Lower leg skin (tissue), 4 donors: Measurements from ENCODE around the gene RAPGEF2. TPM values are rescaled to one million over a fixed set of nuclear protein-coding genes. Genes with fewer than 3 reads are reported as not detected.
"Not testable (repeated sequence)": the region's sequence is repeated elsewhere in the genome, so short reads cannot be mapped to it uniquely, and the experiment has no call there.

Experiments used
- DNase-seq, 2 donors: peaks; one replicate each; pipeline ENCODE4 v3.0.0-alpha.2; 2019; ENCODE audit warnings: low spot score in 2 of 2
- H3K4me3 ChIP-seq: fragments of 200-600 bp; sonication (generic); 2 replicates; pipeline ENCODE4 v1.5.1; 2017; ENCODE audit warnings: mild to moderate bottlenecking, low read depth; ENCODE audit not compliant: poor library complexity, severe bottlenecking
- CTCF ChIP-seq, 3 donors: fragments of 450-650 bp; IDR thresholded peaks; one replicate each; pipeline ENCODE4 v1.5.1; 2016; ENCODE audit warnings: antibody characterized with exemption in 3 of 3, mild to moderate bottlenecking in 3 of 3, moderate library complexity in 2 of 3
- POLR2A ChIP-seq, 2 donors: fragments of 450-650 bp; IDR thresholded peaks; one replicate each; pipeline ENCODE4 v1.6.1; 2016 to 2017; ENCODE audit warnings: antibody characterized with exemption in 2 of 2, mild to moderate bottlenecking in 1 of 2, moderate library complexity in 1 of 2
- WGBS, 2 donors: methylation state at CpG; one replicate each; pipeline ENCODE4 v1.1.5; 2018; 5-methylcytosine and 5-hydroxymethylcytosine counted together
- intact Hi-C: fragments of 100-400 bp; cut with DNase I; formaldehyde crosslinking; loops from one replicate; pipeline ENCODE4 v1.15.0; 2023; ENCODE audit warnings: low total_unique reads
- total RNA-seq, 4 donors: library from RNA; depleted of rRNA; stranded (reverse); fragments of >200 nt; gene quantifications; one replicate each; pipeline ENCODE4 v1.1.0, GENCODE V29; 2016

RAPGEF2 gene
- total RNA-seq, 4 donors from 2014 or later = 38.3 to 51.7 (median 40.4) TPM

- WGBS, 2 donors = 88 to 89% methylated on average over 5 of the region's 5 CpGs
- TF ChIP-seq CTCF (IDR thresholded peaks at IDR 0.05) (no peak), POLR2A (IDR thresholded peaks at IDR 0.05) (no peak)
- DNase-seq = no peak
These were observed 8.1 kb downstream of the RAPGEF2 start for GRCh38 chr4:159110961-159111360.

GRCh38 chr4:159111416-159111815 lies 8.5 kb downstream of the RAPGEF2 start:
- WGBS, 2 donors = 82 to 88% methylated on average over 4 of the region's 4 CpGs
- TF ChIP-seq CTCF (IDR thresholded peaks at IDR 0.05) (no peak), POLR2A (IDR thresholded peaks at IDR 0.05) (no peak)
- H3K4me3 ChIP-seq = no peak overlapping the region
- intact Hi-C loops = no loop called here
- DNase-seq = no peak

More at GRCh38 chr4:159110961-159111360, 8.1 kb downstream of the RAPGEF2 start:
- intact Hi-C loops = no loop called here
- no peak overlapping the region for H3K4me3 ChIP-seq

GRCh38 chr4:159113366-159113765 lies 10.5 kb downstream of the RAPGEF2 start:
- 96 to 97% methylated on average over 7 of the region's 7 CpGs for WGBS, 2 donors
- H3K4me3 ChIP-seq, intact Hi-C loops, DNase-seq: not testable (repeated sequence)

GRCh38 chr4:159116098-159116497 lies 13.2 kb downstream of the RAPGEF2 start:
- WGBS, 2 donors = 85 to 92% methylated on average over 2 of the region's 2 CpGs
- DNase-seq, H3K4me3 ChIP-seq, intact Hi-C loops: not testable (repeated sequence)

GRCh38 chr4:159116693-159117092 lies 13.8 kb downstream of the RAPGEF2 start:
- intact Hi-C loops, DNase-seq, H3K4me3 ChIP-seq: not testable (repeated sequence)

GRCh38 chr4:159117564-159117963 lies 14.7 kb downstream of the RAPGEF2 start:
- no peak for DNase-seq
- TF ChIP-seq CTCF (IDR thresholded peaks at IDR 0.05) (no peak), POLR2A (IDR thresholded peaks at IDR 0.05) (no peak)
- 77 to 83% methylated on average over 2 of the region's 2 CpGs for WGBS, 2 donors
- no peak overlapping the region for H3K4me3 ChIP-seq
- intact Hi-C loops = no loop called here

GRCh38 chr4:159117968-159118367 lies 15.1 kb downstream of the RAPGEF2 start:
- no peak overlapping the region for H3K4me3 ChIP-seq
- DNase-seq = no peak
- intact Hi-C loops = no loop called here
- WGBS, 2 donors = 57 to 68% methylated on average over 2 of the region's 2 CpGs
- TF ChIP-seq CTCF (IDR thresholded peaks at IDR 0.05) (no peak), POLR2A (IDR thresholded peaks at IDR 0.05) (no peak)
